Body of pancreas (tissue), 4 donors: ENCODE results near the gene ABCB8.

Source experiments
- POLR2A ChIP-seq, 3 donors: fragments of 450-650 bp; IDR thresholded peaks; one replicate each; pipeline ENCODE4 v1.6.1; 2016; ENCODE audit warnings: antibody characterized with exemption in 3 of 3, mild to moderate bottlenecking in 2 of 3
- TF ChIP-seq, protein P1 (sequence below), 7 experiments: fragments of 450-650 bp in 4 of 7; fragments of 200-600 bp in 3 of 7; sonication (generic) in 3 of 7; IDR thresholded peaks; one replicate each; pipeline ENCODE4 v1.5.1; 2016 to 2019; ENCODE audit warnings: antibody characterized with exemption in 7 of 7

GRCh38 chr7:151093748-151094147 lies 65.5 kb downstream of the ABCB8 start:
- no peak for TF ChIP-seq POLR2A (IDR thresholded peaks at IDR 0.05)
- TF ChIP-seq, protein P1, sequence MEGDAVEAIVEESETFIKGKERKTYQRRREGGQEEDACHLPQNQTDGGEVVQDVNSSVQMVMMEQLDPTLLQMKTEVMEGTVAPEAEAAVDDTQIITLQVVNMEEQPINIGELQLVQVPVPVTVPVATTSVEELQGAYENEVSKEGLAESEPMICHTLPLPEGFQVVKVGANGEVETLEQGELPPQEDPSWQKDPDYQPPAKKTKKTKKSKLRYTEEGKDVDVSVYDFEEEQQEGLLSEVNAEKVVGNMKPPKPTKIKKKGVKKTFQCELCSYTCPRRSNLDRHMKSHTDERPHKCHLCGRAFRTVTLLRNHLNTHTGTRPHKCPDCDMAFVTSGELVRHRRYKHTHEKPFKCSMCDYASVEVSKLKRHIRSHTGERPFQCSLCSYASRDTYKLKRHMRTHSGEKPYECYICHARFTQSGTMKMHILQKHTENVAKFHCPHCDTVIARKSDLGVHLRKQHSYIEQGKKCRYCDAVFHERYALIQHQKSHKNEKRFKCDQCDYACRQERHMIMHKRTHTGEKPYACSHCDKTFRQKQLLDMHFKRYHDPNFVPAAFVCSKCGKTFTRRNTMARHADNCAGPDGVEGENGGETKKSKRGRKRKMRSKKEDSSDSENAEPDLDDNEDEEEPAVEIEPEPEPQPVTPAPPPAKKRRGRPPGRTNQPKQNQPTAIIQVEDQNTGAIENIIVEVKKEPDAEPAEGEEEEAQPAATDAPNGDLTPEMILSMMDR (IDR thresholded peaks at IDR 0.05) = no peak
